HG02981 (cell line): ENCODE measurements around the gene KCNQ5.
A peak's percentile ranks its signal among the peaks of the same experiment; 100 is the strongest.

Experiments used
- ATAC-seq: cut with Tn5 transposase; IDR thresholded peaks from one replicate; pipeline ENCODE4 v1.9.1; 2021; ENCODE audit warnings: mild to moderate bottlenecking, moderate library complexity; ENCODE audit not compliant: unreplicated experiment

The KCNQ5 gene

GRCh38 chr6:72832271-72832670, 210.4 kb downstream of the KCNQ5 start:
- ATAC-seq = no peak

- ATAC-seq = peak; percentile 64
Measured at GRCh38 chr6:72835749-72836148, 213.9 kb downstream of the KCNQ5 start.

GRCh38 chr6:72836971-72837370, 215.1 kb downstream of the KCNQ5 start:
- ATAC-seq = no peak

- no peak for ATAC-seq
Measured at GRCh38 chr6:72841195-72841594, 219.3 kb downstream of the KCNQ5 start.

GRCh38 chr6:72842140-72842539, 220.3 kb downstream of the KCNQ5 start:
- no peak for ATAC-seq

GRCh38 chr6:72844614-72845013, 222.8 kb downstream of the KCNQ5 start:
- no peak for ATAC-seq

GRCh38 chr6:72849346-72849745, 227.5 kb downstream of the KCNQ5 start:
- ATAC-seq = no peak

- ATAC-seq = no peak
Measured at GRCh38 chr6:72850040-72850439, 228.2 kb downstream of the KCNQ5 start.

GRCh38 chr6:72850469-72850868, 228.6 kb downstream of the KCNQ5 start:
- no peak for ATAC-seq

- ATAC-seq = no peak
Measured at GRCh38 chr6:72855471-72855870, 233.6 kb downstream of the KCNQ5 start.

- no peak for ATAC-seq
Measured at GRCh38 chr6:72856801-72857200, 234.9 kb downstream of the KCNQ5 start.

- no peak for ATAC-seq
Measured at GRCh38 chr6:72857791-72858585, 236.1 kb downstream of the KCNQ5 start.

GRCh38 chr6:72861059-72861458, 239.2 kb downstream of the KCNQ5 start:
- ATAC-seq = no peak

GRCh38 chr6:72861935-72862432, 240.1 kb downstream of the KCNQ5 start:
- no peak for ATAC-seq

- no peak for ATAC-seq
Measured at GRCh38 chr6:72863131-72863530, 241.3 kb downstream of the KCNQ5 start.

- ATAC-seq = no peak
Measured at GRCh38 chr6:72864236-72864635, 242.4 kb downstream of the KCNQ5 start.

GRCh38 chr6:72864799-72865198, 242.9 kb downstream of the KCNQ5 start:
- ATAC-seq = no peak

- no peak for ATAC-seq
Measured at GRCh38 chr6:72865467-72865866, 243.6 kb downstream of the KCNQ5 start.

GRCh38 chr6:72869621-72870020, 247.8 kb downstream of the KCNQ5 start:
- no peak for ATAC-seq

- ATAC-seq = no peak
Measured at GRCh38 chr6:72873433-72873832, 251.6 kb downstream of the KCNQ5 start.

- ATAC-seq = no peak
Measured at GRCh38 chr6:72876256-72876655, 254.4 kb downstream of the KCNQ5 start.

- no peak for ATAC-seq
Measured at GRCh38 chr6:72886170-72886569, 264.3 kb downstream of the KCNQ5 start.

- no peak for ATAC-seq
Measured at GRCh38 chr6:72890233-72890632, 268.4 kb downstream of the KCNQ5 start.
